ENCODE data around the gene WSB1.

WSB1 gene

GRCh38 chr17:27339836-27340550 lies 46.1 kb downstream of the WSB1 start:
- no peak for DNase-seq

DNA sequence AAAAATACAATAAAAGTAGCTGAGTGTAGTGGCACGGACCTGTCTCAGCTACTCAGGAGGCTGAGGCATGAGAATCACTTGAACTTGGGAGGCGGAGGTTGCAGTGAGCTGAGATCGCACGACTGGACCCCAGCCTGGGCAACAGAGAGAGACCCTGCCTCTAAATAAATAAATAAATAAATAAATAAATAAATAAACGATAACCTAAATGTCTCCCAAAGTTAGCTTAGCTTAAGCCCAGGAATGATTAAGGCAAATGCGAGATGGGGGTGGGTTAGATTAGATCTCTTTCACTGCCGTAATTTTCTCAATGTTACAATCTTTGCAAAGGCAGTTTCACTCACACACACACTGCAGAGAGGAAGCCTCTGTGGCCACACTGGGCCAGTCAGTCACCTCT lies 46.7 kb downstream of the WSB1 start:
- DNase-seq = no peak

DNA sequence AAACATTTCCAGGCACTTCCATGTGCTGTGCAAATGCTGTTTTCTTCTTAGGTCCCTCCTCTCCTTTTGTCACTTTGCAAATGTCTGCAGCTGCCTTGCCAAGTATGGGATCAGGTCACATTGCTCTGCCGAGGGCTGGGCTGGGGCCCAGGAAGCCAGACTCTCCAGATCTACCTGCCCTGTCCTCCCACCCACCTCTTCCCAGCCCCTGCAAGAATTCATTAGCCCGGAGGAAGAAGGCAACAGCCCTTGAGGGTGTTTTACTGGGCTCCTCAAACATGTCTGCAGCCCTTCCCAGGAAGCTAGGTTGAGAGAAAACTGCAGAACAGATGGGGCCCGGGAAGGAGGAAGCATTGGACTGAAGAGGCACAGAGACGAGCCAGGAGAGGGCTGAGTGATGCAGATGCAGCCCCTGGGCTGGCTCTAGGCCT lies 47.1 kb downstream of the WSB1 start:
- DNase-seq = no peak

DNA sequence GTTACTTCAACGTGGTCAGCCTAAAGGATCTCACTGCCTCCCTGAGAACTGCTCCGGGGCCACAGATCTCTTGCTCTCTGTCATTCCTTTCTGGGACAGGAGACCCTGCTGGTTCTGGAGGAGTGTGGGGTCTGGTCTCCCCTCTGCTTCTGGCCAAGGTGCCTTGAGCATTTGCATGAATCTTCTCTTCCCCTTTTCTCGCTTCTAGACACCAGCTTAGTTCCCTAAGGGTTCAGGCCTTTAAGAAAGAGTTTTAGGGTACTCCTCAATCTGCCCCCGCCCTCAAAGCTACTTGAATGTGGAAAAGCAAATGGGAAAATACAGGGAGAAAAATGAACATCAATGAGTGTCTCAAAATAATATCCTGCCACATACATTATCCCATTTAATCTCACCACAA lies 48.1 kb downstream of the WSB1 start:
- no peak for DNase-seq

DNA sequence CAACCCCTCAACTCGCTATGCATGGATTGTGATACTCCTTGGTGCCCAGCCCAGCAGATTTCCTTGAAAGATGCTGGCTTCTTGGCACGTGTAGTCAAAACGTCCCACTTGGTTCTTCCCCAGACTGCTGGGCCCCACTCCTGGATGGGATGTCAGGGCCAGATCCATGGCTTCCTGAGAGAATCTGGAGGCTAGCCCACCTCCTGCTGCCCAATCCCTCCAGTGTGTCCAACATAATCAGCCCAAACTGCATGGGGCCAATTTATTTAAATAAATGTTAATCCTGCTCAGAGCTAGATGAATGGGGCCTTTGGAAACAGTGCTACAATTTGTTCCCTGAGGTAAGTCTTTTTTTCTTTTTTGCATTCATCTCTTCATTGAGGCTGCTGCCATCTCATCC lies 49.4 kb downstream of the WSB1 start:
- DNase-seq = no peak

DNA sequence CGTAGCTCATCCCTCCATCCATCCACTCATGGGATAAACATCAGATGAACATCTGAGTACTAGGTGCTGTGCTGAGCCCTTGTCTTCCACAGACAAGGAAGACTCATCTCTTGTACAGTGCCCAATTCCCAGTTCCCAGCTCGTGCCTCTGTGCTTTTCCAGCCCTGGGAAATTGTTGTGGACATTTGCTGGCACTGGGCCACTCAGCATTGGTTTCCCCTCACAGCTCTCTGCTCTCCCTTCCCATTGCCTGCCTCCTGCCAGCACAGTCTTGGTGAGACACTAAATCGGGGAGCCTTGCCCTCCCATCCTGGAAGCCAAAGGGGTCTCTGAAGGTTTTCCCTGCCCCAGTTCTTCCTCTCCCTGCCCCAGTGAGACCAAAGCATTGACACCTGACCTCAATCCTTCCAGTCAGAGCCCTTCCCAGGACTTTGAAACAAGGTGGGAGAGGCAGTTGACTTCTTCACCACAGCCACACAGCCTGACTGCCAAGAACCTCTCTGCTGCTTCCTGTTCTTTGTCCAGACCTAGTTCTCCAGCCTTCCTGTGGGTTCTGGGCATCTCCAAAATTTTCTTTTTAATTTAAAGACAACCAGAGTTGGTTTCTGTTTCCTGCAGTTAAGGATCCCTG lies 50.2 kb downstream of the WSB1 start:
- DNase-seq = no peak

GRCh38 chr17:27345141-27345904 lies 51.4 kb downstream of the WSB1 start:
- DNase-seq = no peak

DNA sequence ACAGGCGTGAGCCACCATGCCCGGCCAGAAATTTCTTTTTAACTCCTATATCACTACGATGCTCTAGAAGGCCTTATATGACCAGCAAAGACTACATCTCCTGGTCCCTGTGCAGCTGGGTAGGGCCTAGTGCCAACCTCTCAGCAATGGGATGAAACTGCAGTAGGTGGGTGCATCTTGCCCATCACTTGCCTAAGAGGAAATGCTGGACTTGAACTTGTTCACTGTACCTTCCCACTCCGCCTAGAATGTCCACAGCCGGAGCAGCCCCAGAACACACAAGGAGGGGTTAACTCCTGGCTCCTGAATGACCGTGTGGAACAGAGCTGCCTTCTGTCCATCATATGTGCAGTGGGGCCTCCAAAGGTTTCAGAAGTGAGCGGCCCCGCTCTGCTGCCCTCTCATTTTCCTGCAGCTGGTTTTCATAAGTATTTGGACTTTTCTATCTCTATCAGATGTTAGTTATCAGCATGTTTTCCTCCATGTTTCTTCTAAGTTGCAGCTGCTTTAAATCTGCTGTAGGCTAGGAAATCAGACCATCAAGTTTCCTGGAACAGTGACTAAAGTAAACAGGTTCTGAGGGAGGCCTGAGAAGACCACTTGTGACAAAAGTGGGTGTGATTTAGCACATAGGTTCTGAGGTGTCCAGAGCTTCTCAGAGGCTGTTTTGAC lies 52.5 kb downstream of the WSB1 start:
- DNase-seq = no peak

GRCh38 chr17:27348196-27348595 lies 54.3 kb downstream of the WSB1 start:
- DNase-seq = no peak

DNA sequence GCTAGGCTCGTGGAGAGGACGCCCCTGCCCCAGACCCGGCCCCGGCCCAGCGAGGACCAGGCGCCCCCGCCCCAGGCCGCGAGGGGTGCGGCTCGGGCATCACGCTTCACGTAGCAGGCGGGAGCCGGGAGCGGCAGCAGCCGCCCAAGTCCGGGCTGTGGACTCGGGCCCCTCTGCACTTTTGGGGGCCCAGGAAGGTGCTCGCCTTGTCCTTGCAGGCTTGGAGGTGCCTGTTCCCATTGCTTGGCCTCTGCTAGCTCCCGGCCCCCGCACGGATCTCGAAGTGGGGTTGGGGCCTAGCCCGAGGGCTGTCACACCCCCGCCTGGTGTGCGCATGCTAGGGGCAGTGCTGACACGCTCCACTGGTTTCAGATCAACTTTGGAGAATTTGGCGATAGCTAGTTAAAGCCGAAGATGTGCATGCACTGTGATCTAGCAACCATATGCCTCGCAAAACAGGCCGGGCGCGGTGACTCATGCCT lies 55.7 kb downstream of the WSB1 start:
- peak; percentile 10 for DNase-seq

- no peak for DNase-seq
These were observed 57.8 kb downstream of the WSB1 start for GRCh38 chr17:27351759-27352158.

GRCh38 chr17:27352448-27353032 lies 58.6 kb downstream of the WSB1 start:
- DNase-seq = no peak

GRCh38 chr17:27353033-27353460 lies 59.1 kb downstream of the WSB1 start:
- no peak for DNase-seq

- DNase-seq = peak; percentile 89
These were observed 59.6 kb downstream of the WSB1 start for GRCh38 chr17:27353461-27354050.

DNA sequence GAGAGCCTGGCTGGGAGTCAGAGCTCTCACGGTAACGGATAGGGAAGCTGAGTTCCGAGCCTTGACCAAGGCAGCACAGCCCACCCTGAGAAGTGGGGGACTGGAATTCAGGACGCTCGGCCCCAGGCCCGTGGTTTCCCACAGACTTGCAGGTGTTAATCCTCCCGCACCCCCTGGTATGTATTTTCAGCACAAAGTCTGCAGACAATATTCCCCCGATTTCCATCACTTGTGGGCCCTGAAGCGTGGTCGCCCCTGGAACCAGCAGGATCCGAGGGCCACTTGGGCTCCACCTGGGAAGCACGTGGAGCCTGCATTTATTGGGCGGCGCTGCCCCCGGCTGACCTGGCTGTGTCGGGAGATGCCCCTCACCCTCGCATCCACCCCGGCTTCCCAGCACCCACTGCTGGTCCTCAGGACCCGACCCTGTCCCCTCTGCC lies 60.2 kb downstream of the WSB1 start:
- no peak for DNase-seq

GRCh38 chr17:27354491-27355081 lies 60.7 kb downstream of the WSB1 start:
- DNase-seq = peak; percentile 38

DNA sequence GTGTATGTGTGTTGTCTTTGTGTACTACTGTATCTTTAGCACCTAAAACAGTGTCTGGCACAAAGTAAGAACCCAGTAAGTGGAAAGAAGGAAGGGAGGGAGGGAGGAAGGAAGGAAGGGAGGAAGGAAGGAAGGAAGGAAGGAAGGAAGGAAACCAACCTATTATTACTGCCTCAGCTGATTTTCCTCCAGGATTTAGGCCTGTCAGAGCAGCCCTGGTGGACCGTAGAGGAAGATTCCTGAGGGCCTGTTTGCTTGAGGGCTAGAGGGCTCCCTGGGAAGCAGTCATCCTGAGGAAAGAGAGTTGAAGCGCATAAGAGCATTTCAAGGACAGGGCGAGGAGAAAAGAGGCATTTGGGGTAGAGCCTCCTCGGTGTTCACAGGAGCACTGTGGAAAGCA lies 61.5 kb downstream of the WSB1 start:
- no peak for DNase-seq

- DNase-seq = no peak
These were observed 62.3 kb downstream of the WSB1 start for GRCh38 chr17:27356091-27356705.

GRCh38 chr17:27357236-27357635 lies 63.3 kb downstream of the WSB1 start:
- DNase-seq = no peak

DNA sequence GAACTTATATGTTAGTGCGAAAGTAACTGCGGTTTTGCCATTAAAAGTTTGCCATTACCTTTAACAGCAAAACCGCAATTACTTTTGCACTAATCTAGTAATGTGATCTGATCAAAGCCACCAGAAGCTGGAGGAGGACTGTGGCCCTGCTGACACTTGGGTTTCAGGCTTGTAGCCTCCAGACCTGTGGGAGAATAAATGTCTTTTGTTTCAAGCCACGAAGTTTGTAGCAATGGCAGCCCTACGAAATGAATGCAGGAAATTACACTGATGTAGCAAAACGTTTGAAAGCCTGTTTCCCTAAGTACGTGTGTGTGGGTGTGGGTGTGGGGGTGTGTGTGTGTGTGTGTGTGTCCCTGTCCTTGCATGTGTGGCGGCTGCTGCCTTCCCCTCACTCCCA lies 66.6 kb downstream of the WSB1 start:
- DNase-seq = peak; percentile 6

DNA sequence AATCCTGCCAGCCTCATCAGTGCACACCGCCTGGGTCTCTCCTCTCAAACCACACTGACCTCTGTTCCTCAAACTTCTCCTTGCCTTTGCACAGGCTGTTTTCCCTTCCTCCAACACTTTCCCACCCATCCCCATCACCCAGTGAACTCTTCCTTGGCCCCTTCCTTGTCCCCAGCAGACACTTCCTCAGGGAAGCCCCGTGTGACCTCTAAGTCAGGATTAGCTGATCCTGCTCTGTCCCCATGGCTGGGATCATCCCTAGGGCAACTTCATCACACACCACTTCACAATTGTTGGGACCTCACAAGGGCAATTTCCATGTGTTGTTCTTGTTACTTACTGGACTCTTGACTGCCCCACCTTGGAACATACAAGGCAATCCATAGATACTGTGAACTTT lies 67.8 kb downstream of the WSB1 start:
- DNase-seq = no peak

DNA sequence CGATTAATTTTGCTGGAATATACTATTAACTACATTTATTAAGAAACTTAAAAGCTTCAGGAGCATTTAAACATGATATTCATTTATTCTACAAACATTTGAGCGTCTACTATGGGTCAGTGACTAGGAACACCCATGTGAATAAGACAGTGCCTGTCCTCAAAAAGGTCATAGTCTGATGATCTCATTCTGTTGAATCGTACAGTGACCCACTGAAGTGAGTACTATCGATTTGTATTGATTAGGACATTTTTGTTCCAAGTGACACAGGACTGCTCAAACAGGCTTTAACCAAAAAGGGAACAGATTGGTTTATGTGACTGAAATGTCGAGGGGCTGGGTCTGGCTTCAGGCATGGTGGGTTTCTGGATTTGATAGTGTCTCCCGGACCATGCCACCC lies 68.6 kb downstream of the WSB1 start:
- no peak for DNase-seq

Data from MV-4-11 (cell line).